HG02571 (cell line): ENCODE measurements around the gene RTP3.
A peak's percentile ranks its signal among the peaks of the same experiment; 100 is the strongest.
"Not testable (repeated sequence)": the region's sequence is repeated elsewhere in the genome, so short reads cannot be mapped to it uniquely, and the experiment has no call there.

Experiments used
- ATAC-seq: cut with Tn5 transposase; IDR thresholded peaks from one replicate; pipeline ENCODE4 v1.9.1; 2021; ENCODE audit warnings: mild to moderate bottlenecking, moderate library complexity; ENCODE audit not compliant: unreplicated experiment

Gene RTP3

DNA sequence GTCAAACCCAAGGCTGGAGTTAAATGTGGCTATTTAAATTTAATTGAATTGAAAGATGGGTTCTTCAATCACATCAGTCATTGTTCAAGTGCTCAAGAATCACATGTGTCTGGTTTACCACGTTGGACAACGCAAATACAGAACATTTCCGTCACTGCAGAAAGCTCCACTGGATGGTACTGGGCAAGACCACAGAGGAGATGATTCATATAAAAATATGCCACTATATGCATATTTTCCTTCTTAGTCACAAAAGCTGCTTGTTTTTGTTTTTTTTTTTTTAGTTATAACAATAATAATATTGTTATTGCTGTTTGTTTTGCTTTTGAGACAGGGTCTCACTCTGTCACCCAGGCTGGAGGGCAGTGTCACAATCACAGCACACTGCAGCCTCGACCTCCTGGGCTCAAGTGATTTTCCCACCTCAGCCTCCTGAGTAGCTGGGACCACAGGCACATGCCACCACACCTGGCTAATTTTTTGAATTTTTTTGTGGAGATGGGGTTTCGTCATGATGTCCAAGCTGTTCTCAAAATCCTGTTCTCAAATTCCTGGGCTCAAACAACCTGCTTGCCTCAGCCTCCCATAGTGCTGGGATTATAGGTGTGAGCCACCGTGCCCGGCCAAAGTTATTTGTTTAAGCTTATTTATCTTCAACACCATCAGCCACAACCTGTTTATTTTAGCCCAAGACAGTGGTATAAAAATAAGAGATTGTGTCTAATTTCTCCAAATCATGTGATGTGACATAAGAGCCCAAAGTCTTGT lies 19.4 kb downstream of the RTP3 start:
- no peak for ATAC-seq

DNA sequence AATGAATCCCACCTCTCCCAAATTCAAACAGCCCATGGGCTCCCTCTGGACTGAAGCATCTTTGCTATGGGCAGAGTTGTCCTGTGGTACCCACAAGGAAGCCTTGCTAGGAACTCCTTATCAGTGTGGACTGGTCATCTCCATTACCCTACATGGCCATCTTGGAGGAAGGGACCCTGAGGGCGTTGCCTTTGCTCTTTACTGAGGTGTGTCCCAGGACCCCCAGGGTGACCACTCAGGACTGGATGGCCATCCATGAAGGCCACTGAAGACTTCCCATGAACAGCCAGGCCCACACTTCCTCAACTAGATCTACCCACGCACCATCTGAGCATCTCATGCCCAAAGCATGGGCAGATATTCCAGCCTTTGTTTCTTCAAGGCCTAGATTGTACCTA lies 20.0 kb downstream of the RTP3 start:
- ATAC-seq = no peak

DNA sequence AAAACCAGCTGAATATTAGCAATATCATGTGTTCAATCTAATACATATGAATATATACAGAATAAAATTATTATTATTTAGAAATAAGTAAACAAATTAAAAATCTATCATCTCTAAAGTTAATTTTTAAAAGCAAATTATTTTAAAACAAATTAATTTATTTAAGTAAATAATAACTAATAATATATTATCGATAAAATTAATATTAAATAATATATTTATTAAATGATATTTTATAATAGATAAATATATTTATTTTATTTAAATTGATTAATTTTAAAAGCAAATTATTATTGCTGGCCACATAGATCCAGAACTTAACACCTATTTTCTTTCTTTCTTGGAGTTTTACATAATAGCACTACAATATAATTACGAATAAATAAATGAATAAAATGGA lies 22.2 kb downstream of the RTP3 start:
- ATAC-seq = no peak

DNA sequence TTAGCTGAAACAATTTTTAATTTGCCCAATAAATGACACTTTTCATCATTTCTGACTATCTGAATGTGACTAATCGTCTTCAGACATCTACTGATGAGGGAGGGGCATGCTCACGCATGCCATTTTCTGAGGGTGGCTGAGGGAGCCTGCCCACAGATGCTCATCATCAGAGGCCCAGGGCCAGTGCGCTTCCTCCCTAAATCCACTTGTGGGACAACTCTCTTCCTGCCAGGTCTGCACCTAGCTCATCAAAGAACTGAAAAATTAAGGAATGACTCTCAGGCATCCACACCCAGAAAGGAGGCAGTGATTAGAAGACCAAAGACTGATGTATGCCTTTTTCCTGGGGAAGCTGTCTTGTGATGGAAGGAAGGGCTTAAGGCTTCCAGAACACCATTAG lies 22.8 kb downstream of the RTP3 start:
- no peak for ATAC-seq

DNA sequence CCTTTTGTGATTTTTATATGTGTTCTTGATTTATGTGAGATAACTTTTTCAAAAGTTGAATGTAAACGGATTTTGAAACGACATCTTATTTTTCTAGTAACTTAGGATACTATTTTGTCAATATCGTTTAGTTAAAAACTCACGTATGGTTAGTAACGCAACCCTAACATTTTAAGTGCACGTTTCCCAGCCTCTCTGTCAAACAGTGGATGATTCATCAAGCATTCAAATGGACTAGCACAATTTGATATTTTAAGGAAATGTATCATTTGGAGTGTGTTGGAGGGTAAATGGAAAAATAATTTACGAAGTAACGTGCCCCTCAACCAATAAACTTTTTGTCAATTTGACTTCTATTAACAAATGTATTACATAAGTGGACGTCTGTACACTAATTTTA lies 23.3 kb downstream of the RTP3 start:
- ATAC-seq = no peak

DNA sequence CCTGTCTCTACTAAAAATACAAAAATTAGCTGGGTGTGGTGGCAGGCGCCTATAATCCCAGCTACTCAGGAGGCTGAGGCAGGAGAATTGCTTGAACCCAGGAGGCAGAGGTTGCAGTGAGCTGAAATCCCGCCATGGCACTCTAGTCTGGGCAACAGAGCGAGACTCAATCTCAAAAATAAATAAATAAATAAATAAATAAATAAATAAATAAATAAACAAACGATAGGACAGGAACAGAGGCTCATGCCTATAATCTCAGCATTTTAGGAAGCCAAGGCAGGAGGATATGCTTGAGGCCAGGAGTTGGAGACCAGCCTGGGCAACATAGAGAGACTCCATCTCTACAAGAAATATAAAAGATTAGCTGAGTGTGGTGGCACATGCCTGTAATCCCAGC lies 24.4 kb downstream of the RTP3 start:
- ATAC-seq = not testable (repeated sequence)

DNA sequence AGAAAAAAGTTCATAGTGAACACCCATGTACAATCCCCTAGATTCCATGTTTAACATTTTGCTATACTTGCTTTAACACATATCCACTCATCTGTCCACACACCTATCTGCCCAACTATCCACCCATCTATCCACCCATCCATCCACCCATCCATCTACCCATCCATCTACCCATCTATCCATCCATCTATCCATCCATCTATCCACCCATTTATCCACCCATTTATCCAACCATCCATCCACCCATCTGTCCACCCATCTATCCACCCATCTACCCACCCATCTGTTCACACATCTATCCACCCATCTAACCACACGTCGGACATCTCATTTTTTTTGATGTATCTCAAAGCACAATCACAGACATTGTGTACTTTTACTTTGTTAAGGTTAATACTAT lies 25.8 kb downstream of the RTP3 start:
- no peak for ATAC-seq

DNA sequence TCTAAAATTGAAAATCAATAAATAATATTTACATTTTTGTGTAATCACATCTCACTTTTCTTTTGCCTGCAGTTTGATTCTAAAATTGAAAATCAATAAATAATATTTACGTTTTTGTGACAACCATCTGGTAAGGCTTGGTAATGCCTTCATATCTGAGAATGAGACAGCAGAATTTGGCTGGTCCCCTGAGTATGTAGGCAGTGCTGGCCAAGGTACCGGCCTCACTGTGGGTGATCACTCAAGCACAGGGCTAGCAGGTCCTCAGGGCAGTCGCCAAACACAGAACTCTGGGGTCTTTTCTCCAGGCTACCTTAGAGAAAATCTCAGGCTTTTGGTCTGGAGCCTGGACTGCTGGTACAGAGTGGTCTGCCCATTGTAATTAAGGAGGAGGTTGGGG lies 26.2 kb downstream of the RTP3 start:
- ATAC-seq = no peak

DNA sequence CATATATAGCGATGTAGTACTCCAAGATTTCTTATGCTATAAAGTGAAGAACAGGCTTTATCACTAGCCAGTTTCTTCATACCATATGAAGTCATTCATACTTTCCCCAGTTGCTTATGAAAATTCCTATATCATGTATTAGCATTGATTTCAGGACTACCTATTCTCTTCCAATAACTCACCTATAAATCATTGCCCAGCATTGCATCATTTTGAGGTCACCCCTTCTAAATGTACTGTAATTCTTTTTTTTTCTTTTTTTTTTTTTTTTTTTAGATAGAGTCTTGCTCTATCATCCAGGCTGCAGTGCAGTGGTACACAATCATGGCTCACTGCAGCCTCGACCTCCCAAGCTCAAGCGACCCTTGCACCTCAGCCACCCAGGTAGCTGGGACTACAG lies 27.1 kb downstream of the RTP3 start:
- ATAC-seq = no peak

DNA sequence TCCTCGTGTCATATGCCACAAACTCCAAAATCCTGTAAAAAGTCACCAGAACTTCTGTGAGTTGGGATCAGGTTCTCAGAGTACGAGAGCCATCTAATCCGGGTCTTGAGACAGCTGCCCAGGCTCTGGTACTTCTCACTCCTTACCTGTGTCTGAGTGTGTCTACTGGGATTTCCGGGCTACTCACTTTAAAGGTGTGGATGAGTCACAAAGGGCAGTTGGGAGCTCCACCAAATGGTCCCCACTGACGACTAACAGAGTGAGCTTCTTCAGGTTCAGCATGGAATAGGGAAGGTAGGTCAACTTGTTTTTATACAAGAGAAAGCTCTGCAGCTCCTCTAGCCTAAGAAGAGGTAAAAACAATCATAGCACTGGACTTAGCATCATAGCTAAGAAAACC lies 29.5 kb downstream of the RTP3 start:
- no peak for ATAC-seq

DNA sequence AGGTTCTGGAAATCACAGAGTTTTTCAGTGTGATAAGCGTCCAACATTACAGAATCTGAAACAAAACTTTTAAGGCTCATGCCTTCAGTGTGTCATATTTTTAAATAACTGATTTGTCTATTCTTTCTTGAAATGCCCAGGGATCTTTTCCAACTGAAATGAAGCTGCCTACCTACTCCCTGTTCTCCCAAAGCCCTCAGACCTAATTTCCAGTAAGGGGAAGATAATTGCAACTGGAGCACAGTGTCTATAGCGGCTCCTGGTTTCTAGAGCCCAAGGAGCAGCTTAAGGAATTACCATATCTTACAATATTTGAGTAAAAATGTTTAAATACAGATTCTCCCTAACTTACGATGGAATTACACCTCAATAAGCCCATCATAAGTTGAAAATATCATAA lies 35.3 kb downstream of the RTP3 start:
- no peak for ATAC-seq

DNA sequence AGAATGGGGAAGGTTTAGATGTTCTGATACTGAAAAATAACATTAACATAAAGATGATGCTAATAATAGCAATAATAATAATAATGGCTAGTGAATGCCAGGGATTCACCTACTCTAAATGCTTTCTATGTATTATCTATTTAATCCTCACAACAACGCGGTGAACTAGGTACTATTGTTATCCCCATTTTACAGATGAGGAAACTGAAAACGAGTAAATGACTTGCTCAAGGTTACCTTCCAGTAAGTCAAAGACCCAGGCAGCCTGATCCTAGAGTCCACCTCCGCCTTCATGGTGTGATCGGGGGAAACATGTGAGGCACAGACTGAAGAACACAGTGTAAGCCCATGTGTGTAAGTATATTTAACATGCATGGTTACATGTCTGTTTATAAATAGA lies 38.0 kb downstream of the RTP3 start:
- no peak for ATAC-seq

DNA sequence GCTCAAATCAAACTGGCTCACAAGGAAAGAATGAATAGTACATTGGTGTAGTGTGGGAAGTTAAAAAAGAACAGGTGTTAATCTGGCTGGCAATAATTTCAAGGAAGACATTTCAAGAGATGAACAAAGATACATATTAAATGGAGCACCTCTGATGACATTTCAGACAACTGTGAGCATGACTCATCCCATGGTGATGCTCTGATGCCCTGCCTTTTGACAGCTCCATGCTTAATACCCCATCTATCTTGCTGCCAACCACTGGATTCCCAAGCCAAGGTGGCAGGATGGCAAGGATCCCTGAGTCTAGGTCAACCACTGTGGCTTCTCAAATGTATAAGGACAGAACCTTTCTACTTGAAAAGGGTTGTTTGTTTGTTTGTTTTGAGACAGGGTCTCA lies 39.0 kb downstream of the RTP3 start:
- ATAC-seq = no peak

DNA sequence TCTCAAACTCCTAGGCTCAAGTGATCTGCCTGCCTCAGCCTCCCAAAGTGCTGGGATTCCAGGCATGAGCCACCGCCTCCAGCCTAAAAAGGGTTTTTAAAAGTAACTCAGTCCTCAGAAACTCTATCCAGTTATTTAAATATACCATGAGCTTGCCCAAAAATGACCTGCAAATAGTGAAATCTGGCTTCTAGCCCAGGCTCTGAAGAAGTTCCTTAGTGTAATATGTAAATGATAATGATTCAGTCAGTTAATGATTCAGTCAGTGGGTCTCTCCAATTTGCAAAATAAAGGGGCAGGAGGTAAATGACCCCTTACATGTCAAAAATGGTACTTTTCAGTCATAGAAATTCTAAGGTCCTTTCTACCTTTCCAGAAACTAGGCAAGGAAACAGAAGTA lies 39.5 kb downstream of the RTP3 start:
- ATAC-seq = no peak

DNA sequence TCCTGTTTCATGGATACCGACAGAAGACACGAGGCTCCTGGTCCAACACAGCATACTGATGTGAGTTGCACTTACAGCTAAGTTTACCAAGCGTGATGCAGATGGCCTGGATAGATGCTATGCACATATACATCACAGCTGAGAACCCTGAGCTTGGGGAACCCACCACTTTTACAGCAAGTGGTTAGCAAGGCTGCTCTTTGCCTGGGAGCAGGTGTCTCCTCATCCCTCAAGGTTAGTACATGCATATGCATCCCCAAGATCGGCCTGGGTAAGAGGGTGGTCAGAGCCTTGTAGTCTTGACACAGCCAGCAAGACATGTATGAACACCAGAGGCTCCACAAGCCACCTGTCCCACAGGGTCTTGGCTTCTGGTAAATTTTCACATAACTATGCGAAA lies 40.0 kb downstream of the RTP3 start:
- ATAC-seq = no peak

DNA sequence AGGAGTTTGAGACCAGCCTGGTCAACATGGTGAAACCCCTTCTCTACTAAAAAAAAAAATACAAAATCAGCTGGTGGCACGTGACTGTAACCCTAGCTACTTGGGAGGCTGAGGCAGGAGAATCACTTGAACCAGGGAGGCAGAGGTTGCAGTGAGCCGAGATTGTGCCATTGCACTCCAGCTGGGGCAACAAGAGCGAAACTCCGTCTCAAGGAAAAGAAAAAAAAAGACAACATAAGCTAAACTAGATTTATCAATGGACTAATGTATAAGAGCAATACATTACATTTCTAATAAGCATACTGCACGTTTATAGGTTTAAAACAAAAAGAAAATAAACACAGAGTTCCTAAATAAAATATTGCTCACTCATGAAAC lies 40.6 kb downstream of the RTP3 start:
- not testable (repeated sequence) for ATAC-seq

DNA sequence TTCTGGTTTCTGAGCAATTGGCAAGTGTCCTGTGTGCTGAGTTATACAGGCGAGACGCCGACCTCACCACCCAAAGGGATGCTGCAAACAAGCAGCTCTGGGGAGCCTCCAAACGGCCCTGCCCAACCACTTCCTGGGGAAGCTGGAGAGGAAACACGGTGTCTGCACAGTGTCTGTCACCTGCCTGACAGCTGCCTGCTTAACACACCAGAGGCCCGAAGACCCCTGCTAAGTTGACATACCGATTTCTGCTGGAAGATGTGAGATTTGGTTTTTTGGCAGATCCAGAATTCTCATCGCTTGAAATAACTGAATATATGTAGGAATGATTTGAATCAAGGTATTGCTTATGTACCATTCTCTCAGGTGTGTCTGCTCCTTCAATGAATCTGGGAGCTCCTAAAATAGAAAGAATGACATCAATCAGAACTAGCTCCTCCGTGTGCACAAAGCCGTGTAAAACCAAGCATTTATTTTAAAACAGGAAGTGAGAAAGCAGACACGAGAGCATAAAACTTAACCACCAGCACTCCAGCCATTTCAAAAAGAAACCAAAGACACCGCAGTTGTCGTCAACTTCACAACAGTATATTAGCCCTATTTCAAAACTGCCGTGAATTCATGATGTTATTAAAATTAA lies 41.1 kb downstream of the RTP3 start:
- ATAC-seq = peak; percentile 66

DNA sequence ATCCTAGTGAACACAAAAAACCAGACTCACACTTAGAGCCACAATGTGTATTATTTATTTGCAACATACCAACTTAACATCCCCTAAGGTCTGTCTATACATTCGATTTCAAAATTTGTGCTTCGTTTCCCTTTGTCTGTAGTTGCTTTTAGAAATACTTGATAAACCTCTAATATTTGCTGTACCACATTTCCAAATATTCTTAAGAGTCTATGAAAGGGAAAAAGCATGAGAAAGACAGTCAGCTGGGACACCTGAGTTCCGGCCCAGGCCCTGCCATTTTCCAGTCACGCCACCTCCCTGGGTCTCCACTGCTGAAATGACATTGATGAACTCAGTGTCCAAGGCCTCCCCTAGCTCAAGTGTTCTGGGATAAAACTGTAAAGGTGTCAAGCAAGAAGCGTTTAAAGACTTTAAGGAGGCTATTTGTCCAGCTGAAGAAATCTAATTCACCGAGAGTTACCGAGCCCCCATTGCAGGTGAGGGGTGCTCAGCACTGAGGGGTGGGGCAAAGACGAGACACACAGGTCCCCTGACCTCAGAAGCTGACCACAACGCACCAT lies 41.7 kb downstream of the RTP3 start:
- no peak for ATAC-seq

DNA sequence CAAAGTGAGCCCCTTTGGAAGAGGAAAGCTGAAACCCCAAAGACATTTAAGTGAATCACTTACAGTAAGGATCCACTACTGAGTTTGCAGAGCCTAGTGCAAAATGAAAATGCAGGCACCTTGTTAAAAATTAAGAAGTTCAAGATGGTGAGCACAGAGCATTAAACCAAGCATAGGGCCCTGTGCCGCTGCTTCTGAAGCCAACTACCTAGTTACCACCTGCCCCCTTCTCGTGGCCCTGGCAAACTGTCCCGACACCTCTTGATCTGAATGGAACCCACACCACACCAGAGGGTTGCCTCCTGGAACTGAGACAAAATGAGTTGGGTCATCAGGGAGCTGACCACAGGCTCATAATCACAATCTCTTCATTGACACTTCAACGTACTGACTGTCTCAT lies 42.8 kb downstream of the RTP3 start:
- ATAC-seq = no peak

DNA sequence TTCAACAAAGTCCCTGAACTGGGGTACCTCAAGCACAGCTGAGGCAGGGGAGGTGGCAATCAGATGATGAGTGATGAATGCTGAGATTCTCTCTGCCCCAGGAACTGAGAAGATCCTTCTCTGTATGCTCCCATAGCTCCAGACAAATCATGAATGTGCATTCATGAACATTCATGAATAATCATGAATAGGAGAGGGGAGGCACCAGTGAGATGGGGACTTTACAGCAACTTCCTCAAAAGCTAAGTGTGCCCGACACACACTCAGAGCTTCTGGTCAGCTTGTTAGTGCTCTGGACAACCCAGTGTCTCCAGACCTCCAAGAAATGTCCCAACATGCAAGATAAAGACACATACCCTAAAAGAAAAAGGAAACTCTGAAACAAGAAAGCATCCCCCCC lies 44.1 kb downstream of the RTP3 start:
- no peak for ATAC-seq

DNA sequence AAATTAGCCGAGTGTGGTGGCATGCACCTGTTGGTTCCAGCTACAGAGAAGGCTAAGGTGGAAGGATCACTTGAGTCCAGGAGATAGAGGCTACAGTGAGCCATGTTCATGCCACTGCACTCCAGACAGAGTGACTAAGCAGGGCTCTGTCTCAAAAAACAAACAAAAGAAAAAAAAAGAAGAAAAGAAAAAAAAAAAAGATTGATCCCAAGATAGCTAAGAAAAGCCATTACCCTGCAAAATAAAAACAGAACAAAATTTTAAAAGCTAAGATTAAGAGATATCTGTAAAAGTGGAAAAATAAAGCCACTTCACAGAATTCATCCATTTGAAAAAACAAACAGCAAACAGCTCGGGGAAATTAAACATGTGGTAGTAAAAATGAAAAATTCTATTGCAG lies 44.6 kb downstream of the RTP3 start:
- no peak for ATAC-seq

DNA sequence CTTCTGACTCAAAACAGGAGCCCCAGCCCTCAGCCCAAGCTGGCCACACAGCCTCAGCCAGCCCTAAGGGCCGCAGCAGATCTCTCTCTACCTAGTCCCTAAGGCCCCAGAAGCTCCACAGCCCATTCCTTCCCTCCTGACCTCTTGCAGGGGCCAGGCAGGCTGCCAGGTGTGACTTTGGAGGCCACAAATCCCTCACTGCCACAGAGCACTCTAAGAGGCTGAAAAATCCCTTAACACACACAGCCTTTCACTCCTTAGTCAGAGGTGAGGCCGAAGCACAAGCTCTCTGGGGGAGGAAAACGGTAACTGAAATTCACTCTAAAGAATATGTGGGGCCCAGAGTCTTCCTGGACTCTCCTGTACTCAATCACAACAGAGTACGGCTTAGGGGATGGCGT lies 45.0 kb downstream of the RTP3 start:
- no peak for ATAC-seq
